ENCODE data around the gene LHFPL2.

LHFPL2 gene

DNA sequence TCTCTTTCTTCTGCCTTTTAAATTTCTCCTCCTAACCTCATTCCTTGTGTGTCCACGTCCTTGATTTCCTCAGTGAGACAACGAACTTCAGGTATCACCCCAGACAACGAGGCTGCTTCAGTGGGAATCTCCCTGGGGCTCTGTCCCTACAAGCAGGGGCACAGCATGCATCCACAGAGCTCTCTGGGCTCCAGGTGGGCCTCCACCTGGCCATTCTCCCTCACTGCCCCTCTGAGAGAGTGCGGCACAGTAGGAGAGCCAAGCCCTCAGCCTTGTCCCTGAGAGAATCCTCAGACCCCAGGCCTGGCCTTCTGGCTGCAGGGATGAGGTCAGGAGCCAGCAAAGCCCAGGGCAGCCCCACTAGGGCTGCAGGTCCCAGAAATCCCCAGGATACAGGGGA lies 105.3 kb downstream of the LHFPL2 start:
- Histone ChIP-seq H3K4me3 (ENCODE audit: low read length) (no peak overlapping the region), H3K9me3 (ENCODE audit: low read length) (peaks cover 2% of the 10 kb centered on the region), H3K27me3 (ENCODE audit: insufficient read depth, low read length) (no peaks in the 10 kb centered on the region), H3K4me1 (ENCODE audit: insufficient read depth, low read length) (peaks cover 24% of the 10 kb centered on the region), H3K36me3 (ENCODE audit: insufficient read depth, low read length) (no peaks in the 10 kb centered on the region), H2AFZ (ENCODE audit: low read depth, low read length) (no peak overlapping the region)

DNA sequence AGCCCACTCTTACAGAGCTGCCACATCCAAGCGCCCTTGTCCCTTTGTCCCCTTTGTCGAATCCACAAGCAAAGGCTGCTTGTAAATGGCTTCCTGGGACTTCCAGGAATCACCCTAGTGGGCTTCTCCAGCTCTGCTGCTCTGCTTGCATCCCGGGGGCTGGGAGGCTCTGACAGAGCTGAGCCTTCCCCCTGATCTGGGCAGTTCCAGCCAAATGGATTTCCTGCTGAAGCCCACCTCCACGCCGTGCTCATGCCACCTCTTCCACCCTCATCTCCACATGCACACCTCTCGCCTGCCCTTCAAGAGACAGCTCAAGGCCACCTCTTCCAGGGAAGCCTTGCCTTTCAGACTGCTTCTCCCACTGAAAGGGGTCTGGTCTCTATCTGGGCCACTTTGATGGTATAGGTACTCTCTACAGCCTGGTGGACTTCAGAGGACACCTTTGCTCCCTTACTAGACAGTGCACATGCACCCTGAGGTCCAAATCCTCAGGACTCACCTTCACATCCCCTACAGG lies 106.2 kb downstream of the LHFPL2 start:
- no peak overlapping the region for H2AFZ ChIP-seq (ENCODE audit: low read depth, low read length)
- H3K9me3 ChIP-seq (ENCODE audit: low read length) = no peaks in the 10 kb centered on the region
- H3K4me3 ChIP-seq (ENCODE audit: low read length) = no peak overlapping the region
- no peaks in the 10 kb centered on the region for H3K36me3 ChIP-seq (ENCODE audit: insufficient read depth, low read length)
- H3K27me3 ChIP-seq (ENCODE audit: insufficient read depth, low read length) = no peaks in the 10 kb centered on the region
- peaks cover 24% of the 10 kb centered on the region for H3K4me1 ChIP-seq (ENCODE audit: insufficient read depth, low read length)

DNA sequence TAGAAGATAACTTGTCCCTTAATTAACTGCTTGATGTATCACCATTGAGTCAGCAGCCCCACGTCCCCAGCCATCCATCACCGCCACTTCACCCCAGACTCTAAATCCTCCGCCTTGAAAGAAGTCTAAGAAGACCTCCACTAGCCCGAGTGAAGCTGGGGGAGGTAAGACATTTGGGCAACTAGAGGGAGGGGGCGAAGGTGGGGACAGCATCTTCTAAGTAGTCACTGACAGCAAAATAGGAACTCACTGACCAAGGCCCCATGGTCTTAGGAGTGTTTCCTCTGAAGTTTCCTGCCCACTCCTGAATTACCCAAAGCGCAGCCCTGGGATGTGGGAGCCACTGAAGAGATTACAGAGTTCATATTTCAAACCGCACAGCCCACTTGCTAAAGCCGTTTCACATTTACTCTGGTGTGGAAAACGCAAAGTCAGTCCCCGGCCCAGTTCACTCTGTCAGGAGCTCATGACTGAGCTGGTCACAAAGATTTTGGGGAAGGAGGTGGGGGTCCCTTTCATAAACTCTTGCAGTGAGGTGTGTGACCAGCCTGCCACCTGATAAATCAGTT lies 107.4 kb downstream of the LHFPL2 start:
- H3K27me3 ChIP-seq (ENCODE audit: insufficient read depth, low read length) = no peaks in the 10 kb centered on the region
- no peaks in the 10 kb centered on the region for H3K36me3 ChIP-seq (ENCODE audit: insufficient read depth, low read length)
- no peaks in the 10 kb centered on the region for H3K9me3 ChIP-seq (ENCODE audit: low read length)
- peaks cover 24% of the 10 kb centered on the region for H3K4me1 ChIP-seq (ENCODE audit: insufficient read depth, low read length)
- H3K4me3 ChIP-seq (ENCODE audit: low read length) = no peak overlapping the region
- H2AFZ ChIP-seq (ENCODE audit: low read depth, low read length) = no peak overlapping the region

DNA sequence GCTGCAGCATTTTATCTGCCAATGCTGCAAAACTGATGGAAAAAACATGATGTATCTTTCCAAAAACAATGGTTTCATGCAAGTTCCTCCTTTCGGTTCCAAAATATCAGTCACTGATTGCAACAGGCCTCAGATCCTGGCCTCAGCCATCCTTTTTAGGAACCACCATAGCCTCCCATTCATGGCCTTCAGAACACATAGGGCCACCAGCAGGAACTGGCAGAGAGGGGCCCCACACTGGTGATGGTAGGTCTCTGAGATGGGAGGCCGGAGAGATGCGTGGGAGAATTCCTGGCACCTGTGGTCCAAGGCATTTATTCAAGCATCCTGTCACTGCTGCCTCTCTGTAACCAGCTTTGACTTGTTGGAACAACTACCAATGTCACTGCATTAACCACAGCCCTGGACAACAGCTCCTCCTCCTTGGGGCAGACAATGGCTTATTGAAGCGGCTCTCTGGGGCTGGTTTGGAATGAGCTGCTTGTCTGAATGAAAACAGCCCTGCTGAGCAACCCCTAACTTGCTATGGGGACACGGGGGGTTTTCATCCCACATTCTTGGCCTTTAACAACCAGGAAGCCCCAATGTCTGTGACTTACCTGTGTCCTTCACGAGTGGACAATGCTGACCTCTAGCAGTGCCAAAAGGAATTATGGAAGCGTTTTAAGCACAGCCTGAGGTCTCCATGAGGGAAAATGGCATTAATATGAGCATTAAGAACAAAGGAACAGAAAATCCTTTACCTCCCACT lies 108.1 kb downstream of the LHFPL2 start:
- H3K4me3 ChIP-seq (ENCODE audit: low read length) = no peak overlapping the region
- H3K27me3 ChIP-seq (ENCODE audit: insufficient read depth, low read length) = no peaks in the 10 kb centered on the region
- H3K9me3 ChIP-seq (ENCODE audit: low read length) = no peaks in the 10 kb centered on the region

DNA sequence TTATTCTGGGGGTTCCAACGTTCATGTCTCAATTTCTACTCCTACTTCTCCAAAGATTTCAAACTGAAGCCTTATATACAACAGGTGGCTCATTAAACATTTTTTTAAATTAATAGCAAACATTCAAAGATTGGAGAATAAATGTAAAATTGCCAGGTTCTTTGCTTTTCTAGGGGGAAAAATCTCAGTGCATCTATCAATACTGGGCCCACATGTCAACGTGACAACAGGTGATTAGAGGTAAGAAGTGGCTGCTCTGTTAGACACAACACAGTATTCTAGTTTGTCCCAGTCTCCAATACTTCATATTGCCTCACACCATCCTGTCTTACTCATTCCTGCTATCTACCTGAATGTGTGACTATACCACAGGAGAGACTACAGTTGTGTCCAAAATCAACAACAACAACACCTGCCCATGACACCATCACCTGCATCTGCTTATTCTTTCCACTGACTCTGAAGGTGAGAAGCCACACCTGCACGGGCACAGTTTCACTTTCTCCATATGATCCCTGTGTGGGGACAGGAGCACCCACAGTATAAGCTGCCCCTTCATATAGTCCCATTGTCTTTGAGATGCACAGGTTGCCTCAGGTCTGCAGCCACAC lies 110.2 kb downstream of the LHFPL2 start:
- Histone ChIP-seq H3K9me3 (ENCODE audit: low read length) (no peaks in the 10 kb centered on the region), H2AFZ (ENCODE audit: low read depth, low read length) (no peak overlapping the region), H3K4me1 (ENCODE audit: insufficient read depth, low read length) (peaks cover 20% of the 10 kb centered on the region), H3K36me3 (ENCODE audit: insufficient read depth, low read length) (no peaks in the 10 kb centered on the region), H3K27me3 (ENCODE audit: insufficient read depth, low read length) (no peaks in the 10 kb centered on the region), H3K4me3 (ENCODE audit: low read length) (no peak overlapping the region)

More for the DNA sequence above, 108.1 kb downstream of the LHFPL2 start:
- no peaks in the 10 kb centered on the region for H3K36me3 ChIP-seq (ENCODE audit: insufficient read depth, low read length)
- H2AFZ ChIP-seq (ENCODE audit: low read depth, low read length) = no peak overlapping the region
- H3K4me1 ChIP-seq (ENCODE audit: insufficient read depth, low read length) = peaks cover 24% of the 10 kb centered on the region

DNA sequence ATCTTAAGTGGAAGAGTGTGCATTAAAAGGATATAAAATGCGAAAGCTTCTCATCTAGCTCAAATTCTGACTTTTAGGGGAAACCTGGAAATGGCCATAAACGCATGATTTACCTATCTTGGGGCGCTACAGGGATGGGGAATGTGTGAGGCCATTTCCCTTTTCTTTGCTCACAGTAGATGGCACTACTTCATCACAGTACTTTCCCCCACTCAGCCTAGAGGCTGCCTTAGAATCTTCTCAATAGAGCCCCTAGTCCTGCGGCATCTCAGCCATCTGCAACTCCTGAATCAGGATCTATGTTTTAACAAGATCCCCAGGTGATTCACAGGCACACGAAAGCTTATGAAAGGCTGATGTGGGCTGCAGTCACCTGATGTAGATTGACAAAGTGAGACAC lies 110.8 kb downstream of the LHFPL2 start:
- Histone ChIP-seq H3K27me3 (ENCODE audit: insufficient read depth, low read length) (no peaks in the 10 kb centered on the region), H3K4me3 (ENCODE audit: low read length) (no peak overlapping the region), H2AFZ (ENCODE audit: low read depth, low read length) (no peak overlapping the region), H3K4me1 (ENCODE audit: insufficient read depth, low read length) (peaks cover 20% of the 10 kb centered on the region), H3K9me3 (ENCODE audit: low read length) (no peaks in the 10 kb centered on the region), H3K36me3 (ENCODE audit: insufficient read depth, low read length) (no peaks in the 10 kb centered on the region)

DNA sequence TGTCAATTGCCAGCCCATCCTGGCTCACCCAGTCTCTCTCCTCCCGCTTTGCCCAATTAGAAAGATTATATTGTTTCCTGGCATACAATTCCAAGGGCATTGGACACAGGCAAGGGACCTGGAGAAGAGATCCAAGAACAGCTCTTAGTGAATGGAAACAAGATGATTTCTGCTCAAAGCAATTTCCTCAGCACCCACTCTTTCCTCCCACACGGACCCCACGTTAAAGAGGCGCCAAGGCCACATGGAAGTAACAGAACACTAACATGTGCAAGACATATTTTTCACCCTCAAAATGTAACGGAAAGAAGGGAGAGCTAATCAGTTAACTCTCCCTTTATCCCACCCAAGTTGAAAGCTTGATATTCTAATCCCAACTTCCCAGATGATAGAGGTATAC lies 111.2 kb downstream of the LHFPL2 start:
- Histone ChIP-seq H3K9me3 (ENCODE audit: low read length) (no peaks in the 10 kb centered on the region), H3K27me3 (ENCODE audit: insufficient read depth, low read length) (no peaks in the 10 kb centered on the region), H3K4me1 (ENCODE audit: insufficient read depth, low read length) (peaks cover 17% of the 10 kb centered on the region), H3K4me3 (ENCODE audit: low read length) (no peak overlapping the region), H2AFZ (ENCODE audit: low read depth, low read length) (no peak overlapping the region), H3K36me3 (ENCODE audit: insufficient read depth, low read length) (no peaks in the 10 kb centered on the region)

DNA sequence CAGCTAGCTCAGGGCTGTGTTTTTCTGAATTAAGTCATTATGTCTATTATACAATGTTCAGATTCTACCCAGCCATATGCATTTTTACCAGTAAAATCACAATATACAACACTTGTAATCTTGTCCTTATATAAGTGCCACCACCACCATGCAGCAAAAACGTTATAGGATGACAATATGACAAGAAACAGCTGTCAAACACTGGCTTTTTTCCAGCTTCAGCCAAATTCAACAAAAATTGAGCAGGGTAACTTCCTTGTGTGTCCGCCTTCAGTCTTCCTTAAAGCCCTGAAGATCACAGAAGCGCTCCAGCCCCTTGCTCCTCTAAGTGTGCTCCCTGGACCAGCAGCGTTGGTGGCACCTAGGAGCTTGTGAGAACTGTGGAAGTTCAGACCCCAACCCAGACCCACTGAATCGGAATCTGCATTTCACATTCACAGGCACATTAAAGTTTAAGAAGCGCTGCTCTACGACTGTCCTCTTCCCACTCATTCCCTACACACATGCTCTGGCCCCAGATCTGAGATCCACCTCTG lies 111.8 kb downstream of the LHFPL2 start:
- Histone ChIP-seq H3K4me3 (ENCODE audit: low read length) (no peak overlapping the region), H3K4me1 (ENCODE audit: insufficient read depth, low read length) (peaks cover 11% of the 10 kb centered on the region), H3K27me3 (ENCODE audit: insufficient read depth, low read length) (no peaks in the 10 kb centered on the region), H3K36me3 (ENCODE audit: insufficient read depth, low read length) (no peaks in the 10 kb centered on the region), H2AFZ (ENCODE audit: low read depth, low read length) (no peak overlapping the region), H3K9me3 (ENCODE audit: low read length) (no peaks in the 10 kb centered on the region)

DNA sequence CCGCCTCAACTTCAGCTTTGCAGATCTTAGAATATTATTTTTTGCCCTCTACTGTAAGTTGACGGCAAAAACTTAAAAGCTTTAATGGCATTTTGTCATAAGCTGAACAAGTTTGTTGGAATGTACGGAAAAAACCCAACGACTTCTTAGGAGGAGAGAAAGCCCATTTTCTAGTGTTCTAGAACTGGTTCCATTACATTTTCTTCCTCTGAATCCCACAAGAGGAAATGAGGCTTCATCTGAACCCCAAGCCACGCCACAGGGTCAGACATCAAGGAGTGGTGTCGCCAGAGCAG lies 113.7 kb downstream of the LHFPL2 start:
- no peaks in the 10 kb centered on the region for H3K4me1 ChIP-seq (ENCODE audit: insufficient read depth, low read length)
- no peaks in the 10 kb centered on the region for H3K27me3 ChIP-seq (ENCODE audit: insufficient read depth, low read length)
- H3K36me3 ChIP-seq (ENCODE audit: insufficient read depth, low read length) = no peaks in the 10 kb centered on the region
- no peak overlapping the region for H3K4me3 ChIP-seq (ENCODE audit: low read length)
- no peak overlapping the region for H2AFZ ChIP-seq (ENCODE audit: low read depth, low read length)
- no peaks in the 10 kb centered on the region for H3K9me3 ChIP-seq (ENCODE audit: low read length)

DNA sequence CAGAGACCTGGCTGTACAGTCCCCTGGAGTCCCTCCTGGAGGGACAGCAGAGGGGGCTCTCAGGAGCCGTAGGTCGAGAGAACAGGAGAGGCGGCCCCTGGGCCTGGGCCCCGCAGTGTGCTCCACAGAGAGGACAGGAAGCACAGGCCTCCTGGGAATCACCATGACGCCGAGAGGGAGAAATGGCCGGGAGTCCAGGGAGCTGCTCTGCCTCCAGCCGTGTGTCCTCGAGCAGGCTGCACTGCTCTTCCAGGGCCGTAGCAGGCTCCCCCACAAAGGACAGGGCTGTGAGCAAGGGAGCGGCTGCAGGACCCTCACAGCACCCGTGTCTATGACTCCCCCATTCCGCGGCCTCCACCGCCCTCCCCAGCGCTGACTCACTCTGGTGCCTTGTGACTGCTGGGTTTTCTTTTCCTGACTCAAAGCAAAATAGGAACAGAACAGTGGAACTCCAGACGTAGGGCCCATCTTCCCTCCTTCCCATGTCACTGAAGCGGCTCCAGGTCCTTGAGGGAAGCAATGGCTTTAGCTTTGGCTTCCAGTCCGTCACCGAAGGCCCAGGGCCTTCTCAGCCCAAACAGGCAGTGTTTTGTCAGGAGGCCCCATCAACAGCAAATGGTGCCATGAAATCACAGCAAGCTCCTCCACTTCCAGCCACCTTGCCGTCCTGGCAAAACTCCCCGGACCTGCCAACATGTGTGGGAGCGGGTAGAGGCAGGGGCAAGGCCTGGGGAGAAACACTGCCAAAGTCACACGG lies 114.2 kb downstream of the LHFPL2 start:
- Histone ChIP-seq H2AFZ (ENCODE audit: low read depth, low read length) (no peak overlapping the region), H3K4me3 (ENCODE audit: low read length) (no peak overlapping the region), H3K36me3 (ENCODE audit: insufficient read depth, low read length) (no peaks in the 10 kb centered on the region), H3K27me3 (ENCODE audit: insufficient read depth, low read length) (no peaks in the 10 kb centered on the region), H3K9me3 (ENCODE audit: low read length) (no peaks in the 10 kb centered on the region), H3K4me1 (ENCODE audit: insufficient read depth, low read length) (no peaks in the 10 kb centered on the region)

DNA sequence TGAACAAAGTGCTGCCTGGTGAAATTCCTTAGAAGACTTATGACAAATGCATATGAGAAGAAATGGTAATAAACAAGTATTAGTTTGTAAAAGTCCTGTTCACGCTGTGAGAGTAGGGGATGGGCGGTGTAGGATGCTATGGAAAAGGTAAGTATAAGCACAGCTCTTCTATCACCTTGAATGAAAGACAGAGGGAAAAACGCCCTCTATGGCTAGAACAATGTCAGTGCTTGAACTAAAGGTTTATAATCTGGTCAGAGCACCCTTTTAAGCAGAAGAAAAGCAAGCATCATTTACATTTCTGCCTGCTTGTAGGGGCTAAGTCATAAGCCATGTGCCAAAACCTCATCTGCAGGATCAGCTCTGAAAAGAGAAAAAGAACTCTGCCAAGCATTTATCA lies 115.2 kb downstream of the LHFPL2 start:
- Histone ChIP-seq H3K4me3 (ENCODE audit: low read length) (no peak overlapping the region), H3K27me3 (ENCODE audit: insufficient read depth, low read length) (no peaks in the 10 kb centered on the region), H3K4me1 (ENCODE audit: insufficient read depth, low read length) (no peaks in the 10 kb centered on the region), H3K9me3 (ENCODE audit: low read length) (no peaks in the 10 kb centered on the region), H3K36me3 (ENCODE audit: insufficient read depth, low read length) (no peaks in the 10 kb centered on the region), H2AFZ (ENCODE audit: low read depth, low read length) (no peak overlapping the region)

DNA sequence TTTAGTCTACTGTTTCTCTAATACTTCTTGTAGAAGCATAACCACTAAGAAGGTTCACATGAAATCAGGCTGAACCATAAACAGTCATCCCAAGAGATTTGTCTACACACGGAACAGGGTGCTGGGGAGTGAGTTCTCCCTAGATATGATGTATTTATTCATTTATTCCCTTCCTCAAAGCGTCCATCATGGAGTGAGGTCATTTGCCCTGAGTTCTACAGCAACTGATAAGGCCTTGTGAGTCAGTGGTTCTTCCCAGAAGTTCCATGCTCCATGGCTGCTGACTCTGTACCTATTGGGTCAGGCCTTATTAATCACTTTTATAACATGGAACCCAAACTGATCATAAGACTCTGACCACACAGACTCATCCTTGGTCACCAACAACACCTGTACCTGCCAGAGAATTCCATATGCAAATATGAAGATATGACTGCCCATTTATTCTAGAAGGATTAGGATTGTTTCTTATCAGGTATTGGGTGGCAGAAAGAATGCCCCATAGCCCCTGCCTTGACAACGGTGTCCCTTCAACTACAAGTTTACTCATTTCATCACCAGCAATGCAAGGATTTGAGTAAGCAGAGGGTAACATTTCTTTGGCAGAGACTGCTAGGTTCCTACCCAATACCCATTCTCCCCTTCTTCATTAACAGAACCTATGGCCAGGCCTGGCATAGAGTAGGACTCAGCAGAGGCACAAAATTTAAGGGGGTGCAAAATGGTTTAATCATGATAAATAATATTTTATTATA lies 118.1 kb downstream of the LHFPL2 start:
- Histone ChIP-seq H3K27me3 (ENCODE audit: insufficient read depth, low read length) (no peaks in the 10 kb centered on the region), H3K4me3 (ENCODE audit: low read length) (no peak overlapping the region), H2AFZ (ENCODE audit: low read depth, low read length) (no peak overlapping the region), H3K4me1 (ENCODE audit: insufficient read depth, low read length) (peaks cover 6% of the 10 kb centered on the region), H3K36me3 (ENCODE audit: insufficient read depth, low read length) (no peaks in the 10 kb centered on the region), H3K9me3 (ENCODE audit: low read length) (no peaks in the 10 kb centered on the region)

All from neuron (in vitro differentiated cells).